BLaER1 (cell line): ENCODE results near the gene CD164.

Experiments
- H3K27ac ChIP-seq: shearing (Covaris generic); formaldehyde crosslinking; 2 replicates; pipeline ENCODE4 v1.8.1; 2022
- H3K27me3 ChIP-seq: shearing (Covaris generic); formaldehyde crosslinking; 2 replicates; pipeline ENCODE4 v1.8.1; 2022
- H3K36me3 ChIP-seq: shearing (Covaris generic); formaldehyde crosslinking; 2 replicates; pipeline ENCODE4 v1.8.1; 2022
- H3K4me1 ChIP-seq: shearing (Covaris generic); formaldehyde crosslinking; 2 replicates; pipeline ENCODE4 v1.8.1; 2022
- H3K4me2 ChIP-seq: shearing (Covaris generic); formaldehyde crosslinking; 2 replicates; pipeline ENCODE4 v1.8.1; 2022
- H3K4me3 ChIP-seq: shearing (Covaris generic); formaldehyde crosslinking; 2 replicates; pipeline ENCODE4 v1.8.1; 2022
- H3K9ac ChIP-seq: shearing (Covaris generic); formaldehyde crosslinking; 2 replicates; pipeline ENCODE4 v1.8.1; 2022
- H3K9me3 ChIP-seq: shearing (Covaris generic); formaldehyde crosslinking; 2 replicates; pipeline ENCODE4 v1.8.1; 2022
- H4K20me1 ChIP-seq: shearing (Covaris generic); formaldehyde crosslinking; 2 replicates; pipeline ENCODE4 v1.8.1; 2022
- Cebpa-rat ChIP-seq: shearing (Covaris generic); IDR thresholded peaks from 2 replicates; pipeline ENCODE4 v1.8.1; 2022

Gene CD164

GRCh38 chr6:109320072-109320471 lies 62.2 kb downstream of the CD164 start:
- Histone ChIP-seq H3K36me3 (no peaks in the 10 kb centered on the region), H3K4me2 (no peak overlapping the region), H3K4me1 (peaks cover 87% of the 10 kb centered on the region), H3K9me3 (no peaks in the 10 kb centered on the region), H3K4me3 (no peak overlapping the region), H3K27me3 (no peaks in the 10 kb centered on the region), H4K20me1 (no peaks in the 10 kb centered on the region), H3K9ac (no peak overlapping the region), H3K27ac (no peak overlapping the region)
- TF ChIP-seq Cebpa-rat: no peak

- Histone ChIP-seq H3K4me2 (peak overlapping the region; percentile 79), H3K27ac (peak overlapping the region; percentile 53)
Measured at GRCh38 chr6:109318328-109318876, 63.9 kb downstream of the CD164 start.

DNA sequence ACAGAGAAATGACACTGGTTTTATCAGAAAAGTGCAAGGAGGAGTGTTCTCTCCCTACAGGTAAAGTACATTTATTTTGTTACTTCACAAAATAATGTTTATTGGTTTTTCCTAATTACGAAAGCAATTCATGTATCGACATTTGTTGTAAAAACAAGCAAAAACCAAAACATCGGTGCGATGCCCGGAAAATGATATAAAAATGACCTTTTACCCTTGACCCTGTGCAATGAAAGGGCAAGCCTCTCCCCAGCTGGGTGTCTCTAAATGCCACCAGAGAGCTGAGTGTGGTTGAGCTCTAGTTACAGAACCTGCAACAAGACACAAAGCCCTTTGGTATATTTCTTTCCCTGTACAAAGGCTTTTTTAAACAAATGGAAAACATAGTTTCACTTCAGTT lies 65.4 kb downstream of the CD164 start:
- H3K9me3 ChIP-seq: no peaks in the 10 kb centered on the region
- no peaks in the 10 kb centered on the region for H3K36me3 ChIP-seq
- no peaks in the 10 kb centered on the region for H4K20me1 ChIP-seq
- H3K4me3 ChIP-seq: no peak overlapping the region
- H3K27me3 ChIP-seq: no peaks in the 10 kb centered on the region
- H3K4me2 ChIP-seq: no peak overlapping the region
- peaks cover 55% of the 10 kb centered on the region for H3K4me1 ChIP-seq
- no peak for TF ChIP-seq Cebpa-rat
- no peak overlapping the region for H3K27ac ChIP-seq
- H3K9ac ChIP-seq: no peak overlapping the region

More at GRCh38 chr6:109318328-109318876, 63.9 kb downstream of the CD164 start:
- Histone ChIP-seq H3K36me3 (no peaks in the 10 kb centered on the region), H3K9me3 (no peaks in the 10 kb centered on the region), H4K20me1 (no peaks in the 10 kb centered on the region), H3K9ac (no peak overlapping the region; the same call in 1 of the 2 replicates), H3K27me3 (no peaks in the 10 kb centered on the region), H3K4me1 (peaks cover 70% of the 10 kb centered on the region), H3K4me3 (no peak overlapping the region)
- no peak for TF ChIP-seq Cebpa-rat
